OCI-LY1 (cell line): ENCODE results near the gene TRAPPC5.

Source experiments
- H2AFZ ChIP-seq: fragments of 200-600 bp; sonication (generic), shearing (Covaris generic); 2 replicates; pipeline ENCODE4 v1.6.0; 2014; ENCODE audit warnings: antibody characterized with exemption, mild to moderate bottlenecking, low read length
- H3F3A ChIP-seq: fragments of 200-600 bp; sonication (generic), shearing (Covaris generic); 2 replicates; pipeline ENCODE4 v1.6.0; 2014; ENCODE audit warnings: mild to moderate bottlenecking, antibody characterized with exemption, low read length, moderate library complexity; ENCODE audit not compliant: insufficient read depth
- H3K27ac ChIP-seq: fragments of 200-600 bp; sonication (generic); 2 replicates; pipeline ENCODE4 v1.5.1; 2014; ENCODE audit warnings: low read length, mixed run types, mild to moderate bottlenecking, low read depth; ENCODE audit not compliant: poor library complexity, severe bottlenecking
- H3K27me3 ChIP-seq: fragments of 200-600 bp; sonication (generic); 2 replicates; pipeline ENCODE4 v1.6.0; 2014; ENCODE audit warnings: antibody characterized with exemption, mild to moderate bottlenecking, low read length, moderate library complexity; ENCODE audit not compliant: insufficient read depth
- H3K36me3 ChIP-seq: fragments of 200-600 bp; sonication (generic); 2 replicates; pipeline ENCODE4 v1.6.1; 2014; ENCODE audit warnings: mild to moderate bottlenecking, antibody characterized with exemption, low read length, moderate library complexity, mixed read lengths; ENCODE audit not compliant: insufficient read depth
- H3K4me1 ChIP-seq: fragments of 200-600 bp; sonication (generic); 2 replicates; pipeline ENCODE4 v1.5.1; 2014; ENCODE audit warnings: mild to moderate bottlenecking, low read length, moderate library complexity; ENCODE audit not compliant: insufficient read depth, severe bottlenecking
- H3K4me2 ChIP-seq: fragments of 200-600 bp; sonication (generic), shearing (Covaris generic); 2 replicates; pipeline ENCODE4 v1.6.1; 2014; ENCODE audit warnings: low read length
- H3K4me3 ChIP-seq: fragments of 200-600 bp; sonication (generic); 2 replicates; pipeline ENCODE4 v1.5.1; 2014; ENCODE audit warnings: low read length, low read depth, mild to moderate bottlenecking, mixed read lengths; ENCODE audit not compliant: poor library complexity, severe bottlenecking
- H3K79me2 ChIP-seq: fragments of 200-600 bp; shearing (Covaris generic); 2 replicates; pipeline ENCODE4 v1.6.1; 2016; ENCODE audit warnings: mixed run types, low read length, mixed read lengths; ENCODE audit not compliant: insufficient read depth
- H3K9ac ChIP-seq: fragments of 200-600 bp; sonication (generic), shearing (Covaris generic); 2 replicates; pipeline ENCODE4 v1.6.1; 2014; ENCODE audit warnings: mild to moderate bottlenecking, low read length, mixed read lengths
- H3K9me2 ChIP-seq: fragments of 200-600 bp; sonication (generic), shearing (Covaris generic); 2 replicates; pipeline ENCODE4 v1.6.1; 2014; ENCODE audit warnings: low read depth, mild to moderate bottlenecking, low read length, mixed read lengths
- H3K9me3 ChIP-seq: fragments of 200-600 bp; shearing (Covaris generic); 2 replicates; pipeline ENCODE4 v1.6.1; 2014; ENCODE audit warnings: low read length, mixed read lengths
- H4K20me1 ChIP-seq: fragments of 200-600 bp; sonication (generic), shearing (Covaris generic); 2 replicates; pipeline ENCODE4 v1.6.0; 2016; ENCODE audit warnings: mild to moderate bottlenecking, low read length; ENCODE audit not compliant: insufficient read depth
- EZH2 ChIP-seq: fragments of 200-600 bp; sonication (generic), shearing (Covaris generic); IDR thresholded peaks from 2 replicates; pipeline ENCODE4 v1.8.0; 2017; ENCODE audit warnings: borderline replicate concordance, mixed run types, mild to moderate bottlenecking, antibody characterized with exemption, low read length, moderate library complexity, mixed read lengths
- TF ChIP-seq, protein P1 (sequence below): fragments of 200-600 bp; sonication (generic), shearing (Covaris generic); IDR thresholded peaks from 2 replicates; pipeline ENCODE4 v1.5.1; 2017; ENCODE audit warnings: mild to moderate bottlenecking, antibody characterized with exemption, low read length, moderate library complexity, mixed read lengths

The TRAPPC5 gene

DNA sequence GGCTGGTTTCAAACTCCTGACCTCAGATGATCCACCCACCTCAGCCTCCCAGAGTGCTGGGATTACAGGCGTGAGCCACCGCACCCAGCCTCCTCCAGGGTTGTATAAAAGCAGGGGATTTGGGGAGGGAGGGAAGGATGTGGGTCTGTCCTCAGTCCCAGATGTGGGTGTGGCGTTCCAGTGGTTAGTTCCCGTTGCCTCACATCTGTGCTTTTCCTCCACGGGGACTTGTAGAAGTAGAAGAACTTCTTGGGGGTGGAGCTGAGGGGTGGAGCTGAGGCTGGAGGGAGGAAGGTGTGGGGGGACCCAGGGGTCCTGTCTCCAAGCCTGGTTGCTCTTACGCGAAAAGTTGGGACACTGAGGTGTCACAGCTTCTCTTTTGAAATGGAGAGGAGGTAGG, 4.3 kb upstream of the TRAPPC5 start:
- Histone ChIP-seq H3K4me3 (no peak overlapping the region), H3K4me2 (no peak overlapping the region), H3K9ac (no peak overlapping the region)

DNA sequence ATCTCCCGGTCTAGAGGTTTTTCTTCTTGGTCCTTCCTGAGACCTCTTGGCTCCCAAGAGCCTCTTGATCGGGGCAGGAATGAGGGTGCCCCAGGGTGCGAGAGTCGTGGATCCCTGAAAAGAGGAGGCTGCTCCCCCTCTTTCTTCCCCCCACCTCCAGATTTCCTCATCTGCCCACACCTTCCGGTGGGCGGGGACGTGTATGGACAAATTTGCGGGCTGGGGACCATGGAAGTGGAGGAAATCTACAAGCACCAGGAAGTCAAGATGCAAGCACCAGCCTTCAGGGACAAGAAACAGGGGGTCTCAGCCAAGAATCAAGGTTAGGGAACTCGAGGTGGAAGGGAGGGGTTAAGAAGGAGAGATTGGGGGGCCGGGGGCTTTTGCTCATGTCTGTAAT, 3.8 kb upstream of the TRAPPC5 start, which contains the start of gene MCEMP1:
TSS of gene MCEMP1 (plus strand) at position 237 of the 400 bp plus-strand sequence. CDS start at position 268, 31 bp downstream.
- Histone ChIP-seq H2AFZ (no peak within 1 kb of the TSS), H3K4me1 (peaks cover 21% of the 10 kb centered on the region), H3K9me2 (no peaks in the 10 kb centered on the region), H3K36me3 (peaks cover under 1% of the 10 kb centered on the region), H3F3A (no peaks in the 10 kb centered on the region), H3K9me3 (no peaks in the 10 kb centered on the region), H3K9ac (no peak within 1 kb of the TSS), H3K4me3 (no peak within 1 kb of the TSS), H3K4me2 (no peak within 1 kb of the TSS), H3K27me3 (peaks cover under 1% of the 10 kb centered on the region; the same call in 1 of the 2 replicates), H3K79me2 (no peaks in the 10 kb centered on the region), H3K27ac (no peak within 1 kb of the TSS), H4K20me1 (no peaks in the 10 kb centered on the region)
- TF ChIP-seq EZH2, result no peak
- TF ChIP-seq, protein P1, sequence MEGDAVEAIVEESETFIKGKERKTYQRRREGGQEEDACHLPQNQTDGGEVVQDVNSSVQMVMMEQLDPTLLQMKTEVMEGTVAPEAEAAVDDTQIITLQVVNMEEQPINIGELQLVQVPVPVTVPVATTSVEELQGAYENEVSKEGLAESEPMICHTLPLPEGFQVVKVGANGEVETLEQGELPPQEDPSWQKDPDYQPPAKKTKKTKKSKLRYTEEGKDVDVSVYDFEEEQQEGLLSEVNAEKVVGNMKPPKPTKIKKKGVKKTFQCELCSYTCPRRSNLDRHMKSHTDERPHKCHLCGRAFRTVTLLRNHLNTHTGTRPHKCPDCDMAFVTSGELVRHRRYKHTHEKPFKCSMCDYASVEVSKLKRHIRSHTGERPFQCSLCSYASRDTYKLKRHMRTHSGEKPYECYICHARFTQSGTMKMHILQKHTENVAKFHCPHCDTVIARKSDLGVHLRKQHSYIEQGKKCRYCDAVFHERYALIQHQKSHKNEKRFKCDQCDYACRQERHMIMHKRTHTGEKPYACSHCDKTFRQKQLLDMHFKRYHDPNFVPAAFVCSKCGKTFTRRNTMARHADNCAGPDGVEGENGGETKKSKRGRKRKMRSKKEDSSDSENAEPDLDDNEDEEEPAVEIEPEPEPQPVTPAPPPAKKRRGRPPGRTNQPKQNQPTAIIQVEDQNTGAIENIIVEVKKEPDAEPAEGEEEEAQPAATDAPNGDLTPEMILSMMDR, result no peak

More for the DNA sequence above, 4.3 kb upstream of the TRAPPC5 start:
- no peaks in the 10 kb centered on the region for H4K20me1 ChIP-seq
- H3K27ac ChIP-seq, result no peak overlapping the region
- H3K4me1 ChIP-seq, result peaks cover 18% of the 10 kb centered on the region
- no peaks in the 10 kb centered on the region for H3K9me3 ChIP-seq
- peaks cover 3% of the 10 kb centered on the region; the same call in 1 of the 2 replicates for H3K27me3 ChIP-seq
- H2AFZ ChIP-seq, result no peak overlapping the region
- H3K79me2 ChIP-seq, result no peaks in the 10 kb centered on the region
- H3K9me2 ChIP-seq, result no peaks in the 10 kb centered on the region
- no peaks in the 10 kb centered on the region for H3F3A ChIP-seq
- no peaks in the 10 kb centered on the region for H3K36me3 ChIP-seq
- TF ChIP-seq EZH2, result no peak
- TF ChIP-seq, protein P1, result no peak

DNA sequence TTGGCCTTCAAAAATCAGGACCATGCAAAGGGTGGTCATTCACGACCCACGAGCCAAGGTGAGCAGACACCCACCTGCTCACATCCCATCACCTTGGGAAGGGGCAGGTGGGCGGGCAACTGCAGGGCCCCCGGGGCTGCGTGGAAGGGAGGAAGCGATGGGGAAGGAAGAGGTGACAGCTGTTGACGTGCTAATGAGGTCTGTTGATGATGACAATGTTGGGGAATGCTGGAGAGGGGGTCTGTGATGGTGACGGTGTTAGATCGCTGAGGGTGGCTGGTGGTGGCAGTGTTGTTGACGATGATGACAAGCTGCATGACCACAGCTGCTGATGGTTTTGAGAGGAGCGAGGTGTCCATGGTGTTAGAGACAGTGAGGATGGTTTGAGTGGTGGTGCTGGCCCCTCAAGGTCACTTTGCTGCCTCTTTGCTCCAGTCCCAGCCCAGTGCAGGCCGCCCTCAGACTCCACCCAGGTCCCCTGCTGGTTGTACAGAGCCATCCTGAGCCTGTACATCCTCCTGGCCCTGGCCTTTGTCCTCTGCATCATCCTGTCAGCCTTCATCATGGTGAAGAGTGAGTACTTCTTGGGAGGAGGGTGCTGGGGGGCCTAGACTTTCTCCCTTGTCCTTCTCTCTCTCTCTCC, 2.8 kb upstream of the TRAPPC5 start:
- H3K9me2 ChIP-seq, result no peaks in the 10 kb centered on the region
- no peaks in the 10 kb centered on the region for H4K20me1 ChIP-seq
- no peaks in the 10 kb centered on the region for H3F3A ChIP-seq
- peaks cover 10% of the 10 kb centered on the region for H3K36me3 ChIP-seq
- no peak overlapping the region for H3K9ac ChIP-seq
- TF ChIP-seq EZH2, result no peak
- H2AFZ ChIP-seq, result no peak overlapping the region
- H3K79me2 ChIP-seq, result no peaks in the 10 kb centered on the region
- no peak overlapping the region for H3K4me2 ChIP-seq
- no peak overlapping the region for H3K27ac ChIP-seq
- no peaks in the 10 kb centered on the region for H3K9me3 ChIP-seq
- no peaks in the 10 kb centered on the region; the same call in 1 of the 2 replicates for H3K27me3 ChIP-seq
- H3K4me1 ChIP-seq, result peaks cover 21% of the 10 kb centered on the region
- H3K4me3 ChIP-seq, result no peak overlapping the region
